Measurements from ENCODE around the gene TMEM130.
A peak's percentile ranks its signal among the peaks of the same experiment; 100 is the strongest.

TMEM130 gene

DNA sequence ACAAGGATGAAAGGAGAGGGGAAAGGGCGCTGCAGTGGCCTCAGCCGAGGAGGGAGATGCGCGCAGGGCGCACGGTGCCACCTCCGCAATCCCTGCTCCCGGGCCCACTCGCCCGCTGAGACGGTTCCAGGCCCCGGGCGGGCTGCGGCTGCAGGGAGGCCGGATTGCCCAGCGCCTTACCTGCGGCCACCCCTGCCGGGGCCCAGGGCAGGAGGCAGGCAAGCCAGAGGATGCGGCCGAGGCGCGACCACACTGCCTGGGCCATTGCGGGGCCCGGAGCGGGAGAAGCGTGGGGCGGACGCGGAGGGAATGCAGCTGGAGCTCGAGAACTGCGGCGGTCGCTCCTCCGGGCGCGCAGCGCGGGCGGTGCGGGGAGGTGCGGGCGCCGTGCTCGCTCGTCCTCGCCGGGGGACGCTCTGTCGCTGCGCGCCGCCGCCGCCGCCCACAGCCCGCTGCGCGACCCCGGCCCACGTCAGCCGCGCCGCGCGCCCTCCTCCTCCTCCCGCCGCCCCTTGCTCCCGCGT lies at the start of gene TMEM130:
TSS of gene TMEM130 (minus strand) at position 418 of the 524 bp plus-strand sequence. CDS start at position 265, 153 bp downstream.
- DNase-seq (ENCODE audit: low spot score): no peak

GRCh38 chr7:98917331-98917730 lies 47.5 kb upstream of the TMEM130 start:
- DNase-seq (ENCODE audit: low spot score): no peak

GRCh38 chr7:98913612-98914011 lies 43.8 kb upstream of the TMEM130 start:
- no peak for DNase-seq (ENCODE audit: low spot score)

- DNase-seq (ENCODE audit: low spot score): no peak
Measured at GRCh38 chr7:98913026-98913425, 43.2 kb upstream of the TMEM130 start.

DNA sequence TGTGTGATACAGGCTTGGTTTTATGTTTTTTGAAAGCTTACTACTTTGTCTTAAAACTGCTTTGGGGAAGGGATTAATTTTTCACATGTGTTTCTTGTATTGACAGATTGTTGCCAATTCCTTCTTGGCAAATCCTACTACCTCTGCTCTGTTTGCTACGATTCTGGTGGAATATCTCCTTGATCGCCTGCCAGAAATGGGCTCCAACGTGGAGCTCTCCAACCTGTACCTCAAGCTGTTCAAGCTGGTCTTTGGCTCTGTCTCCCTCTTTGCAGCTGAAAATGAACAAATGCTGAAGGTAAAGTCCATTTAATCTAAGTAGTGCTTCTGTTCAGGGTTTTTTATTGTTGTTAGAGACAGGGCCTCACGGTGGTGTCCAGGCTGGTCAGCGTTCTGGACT lies 42.1 kb upstream of the TMEM130 start:
- no peak for DNase-seq (ENCODE audit: low spot score)

GRCh38 chr7:98910427-98910826 lies 40.6 kb upstream of the TMEM130 start:
- DNase-seq (ENCODE audit: low spot score): no peak

DNA sequence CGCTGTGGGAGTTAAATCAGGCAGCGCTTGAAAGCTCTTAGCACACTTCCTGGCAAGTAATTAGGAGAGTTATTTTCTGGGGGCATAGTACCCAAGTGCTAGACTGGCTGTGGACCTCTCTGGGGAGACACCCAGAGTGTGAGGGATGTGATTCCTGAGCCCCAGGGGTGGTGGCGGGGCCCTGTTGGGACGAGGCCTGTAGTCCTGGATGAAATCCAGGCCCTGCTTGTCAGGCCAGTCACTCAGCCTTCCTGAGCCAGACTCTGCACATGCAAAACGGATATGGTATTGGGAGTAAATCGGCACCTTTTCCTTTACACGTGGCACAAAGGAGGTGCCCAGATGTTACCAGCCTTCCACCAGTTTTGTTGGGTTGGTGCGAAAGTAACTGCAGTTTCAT lies 39.7 kb upstream of the TMEM130 start:
- no peak for DNase-seq (ENCODE audit: low spot score)

DNA sequence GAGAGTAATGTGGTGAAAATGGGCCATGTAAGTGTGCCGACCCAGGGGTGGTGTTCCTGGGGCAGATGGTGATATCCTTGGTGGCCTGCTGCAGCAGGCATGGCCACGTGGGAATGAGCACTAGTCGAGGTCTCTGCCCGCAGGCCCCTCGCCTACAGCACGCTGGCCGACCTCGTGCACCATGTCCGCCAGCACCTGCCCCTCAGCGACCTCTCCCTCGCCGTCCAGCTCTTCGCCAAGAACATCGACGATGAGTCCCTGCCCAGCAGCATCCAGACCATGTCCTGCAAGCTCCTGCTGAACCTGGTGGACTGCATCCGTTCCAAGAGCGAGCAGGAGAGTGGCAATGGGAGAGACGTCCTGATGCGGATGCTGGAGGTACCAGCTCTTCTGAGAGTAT lies 38.8 kb upstream of the TMEM130 start:
- DNase-seq (ENCODE audit: low spot score): no peak

- DNase-seq (ENCODE audit: low spot score): no peak
Measured at GRCh38 chr7:98907570-98907969, 37.8 kb upstream of the TMEM130 start.

DNA sequence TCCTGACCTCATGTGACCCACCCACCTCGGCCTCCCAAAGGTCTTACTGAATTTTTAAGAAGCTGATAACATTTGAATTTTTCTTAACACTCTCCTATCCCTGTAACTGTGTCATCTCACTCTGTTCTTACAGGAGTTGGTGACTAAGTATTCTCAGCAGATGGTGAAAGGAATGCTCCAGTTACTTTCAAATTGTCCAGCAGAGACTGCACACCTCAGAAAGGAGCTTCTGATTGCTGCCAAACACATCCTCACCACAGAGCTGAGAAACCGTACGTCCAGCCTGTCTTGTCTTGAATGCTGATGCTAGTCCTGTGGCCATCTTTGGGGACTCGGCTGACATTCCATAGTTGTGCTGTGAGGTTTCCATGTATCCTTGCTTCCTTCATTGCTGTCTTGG lies 33.4 kb upstream of the TMEM130 start:
- no peak for DNase-seq (ENCODE audit: low spot score)

- DNase-seq (ENCODE audit: low spot score): no peak
Measured at GRCh38 chr7:98902523-98902922, 32.7 kb upstream of the TMEM130 start.

DNA sequence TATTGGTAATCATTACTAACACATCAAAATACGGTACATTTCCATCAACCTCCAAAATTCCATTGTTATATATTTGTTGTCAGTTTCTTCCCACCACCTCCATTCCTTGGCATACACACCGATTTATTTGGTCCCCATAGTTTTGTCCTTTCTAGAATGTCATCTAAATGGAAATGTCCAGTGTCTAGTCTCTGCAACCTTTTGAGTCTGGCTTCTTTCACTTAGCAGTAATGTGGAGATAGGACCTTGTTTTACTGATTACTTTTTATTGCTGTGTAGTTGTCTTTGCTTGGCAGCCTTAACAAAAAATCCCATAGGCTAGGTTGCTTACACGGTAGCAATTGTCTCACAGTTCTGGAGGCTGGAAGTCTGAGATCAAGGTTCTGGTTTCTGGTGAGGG lies 31.0 kb upstream of the TMEM130 start:
- no peak for DNase-seq (ENCODE audit: low spot score)

GRCh38 chr7:98899816-98900215 lies 30.0 kb upstream of the TMEM130 start:
- DNase-seq (ENCODE audit: low spot score): no peak

GRCh38 chr7:98892609-98893008 lies 22.8 kb upstream of the TMEM130 start:
- no peak for DNase-seq (ENCODE audit: low spot score)

DNA sequence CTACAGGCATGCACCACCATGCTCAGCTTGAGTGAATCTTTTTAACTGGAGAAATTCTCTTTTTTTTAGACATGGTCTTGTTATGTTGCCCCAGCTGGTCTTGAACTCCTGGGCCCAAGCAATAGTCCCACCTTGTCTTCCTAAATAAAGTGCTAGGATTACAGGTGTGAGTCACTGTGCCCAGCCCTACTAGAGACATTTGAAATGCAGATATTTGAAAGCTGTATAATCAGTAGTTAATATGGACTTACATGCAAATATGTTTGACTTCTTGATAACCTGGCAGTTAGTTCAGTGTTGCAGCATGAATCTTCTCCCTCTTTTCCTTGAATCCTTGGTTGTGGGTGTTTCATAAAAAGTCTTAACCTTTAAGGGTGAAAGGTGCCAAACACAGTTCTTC lies 17.2 kb upstream of the TMEM130 start:
- no peak for DNase-seq (ENCODE audit: low spot score)

GRCh38 chr7:98884416-98884815 lies 14.6 kb upstream of the TMEM130 start:
- no peak for DNase-seq (ENCODE audit: low spot score)

- no peak for DNase-seq (ENCODE audit: low spot score)
Measured at GRCh38 chr7:98881561-98882315, 11.9 kb upstream of the TMEM130 start.

GRCh38 chr7:98880485-98880884 lies 10.7 kb upstream of the TMEM130 start:
- no peak for DNase-seq (ENCODE audit: low spot score)

GRCh38 chr7:98879979-98880315 lies 10.1 kb upstream of the TMEM130 start:
- DNase-seq (ENCODE audit: low spot score): no peak

DNA sequence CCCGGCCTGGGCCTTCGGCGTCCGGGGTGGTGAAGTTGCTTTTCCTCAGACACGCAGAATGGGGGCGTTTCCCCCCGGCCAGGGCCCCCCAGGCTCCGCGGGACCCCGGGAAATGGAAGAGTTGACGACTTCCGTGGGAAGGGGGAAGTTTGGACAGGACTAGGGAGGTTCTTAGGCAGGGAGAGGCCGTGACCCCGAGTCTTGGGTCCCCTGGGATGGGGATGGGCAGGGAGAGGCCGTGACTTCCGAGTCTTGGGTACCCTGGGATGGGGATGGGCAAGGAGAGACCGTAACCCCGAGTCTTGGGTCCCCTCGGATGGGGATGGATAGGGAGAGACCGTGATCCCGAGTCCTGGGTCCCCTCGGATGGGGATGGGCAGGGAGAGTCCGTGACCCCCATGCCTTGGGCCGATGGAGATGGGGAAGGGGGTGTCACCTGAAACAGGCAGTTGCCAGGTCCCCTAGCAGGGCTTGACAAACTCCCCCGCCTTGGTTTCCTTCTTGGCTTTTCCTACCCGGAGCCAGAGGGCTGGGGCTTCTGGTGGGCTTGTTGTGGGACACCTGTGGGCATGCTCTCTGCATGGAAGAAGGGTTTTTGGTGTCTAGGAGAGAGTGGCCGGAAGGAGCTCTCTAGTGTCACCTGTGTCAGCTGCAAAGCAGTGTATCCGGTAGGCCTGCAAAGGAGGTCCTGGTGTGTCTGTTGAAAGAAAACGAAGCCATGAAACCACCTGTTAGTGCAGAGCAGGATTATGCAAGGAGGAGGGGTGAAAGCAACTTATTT lies 9.6 kb upstream of the TMEM130 start:
- DNase-seq (ENCODE audit: low spot score): peak; percentile 76

DNA sequence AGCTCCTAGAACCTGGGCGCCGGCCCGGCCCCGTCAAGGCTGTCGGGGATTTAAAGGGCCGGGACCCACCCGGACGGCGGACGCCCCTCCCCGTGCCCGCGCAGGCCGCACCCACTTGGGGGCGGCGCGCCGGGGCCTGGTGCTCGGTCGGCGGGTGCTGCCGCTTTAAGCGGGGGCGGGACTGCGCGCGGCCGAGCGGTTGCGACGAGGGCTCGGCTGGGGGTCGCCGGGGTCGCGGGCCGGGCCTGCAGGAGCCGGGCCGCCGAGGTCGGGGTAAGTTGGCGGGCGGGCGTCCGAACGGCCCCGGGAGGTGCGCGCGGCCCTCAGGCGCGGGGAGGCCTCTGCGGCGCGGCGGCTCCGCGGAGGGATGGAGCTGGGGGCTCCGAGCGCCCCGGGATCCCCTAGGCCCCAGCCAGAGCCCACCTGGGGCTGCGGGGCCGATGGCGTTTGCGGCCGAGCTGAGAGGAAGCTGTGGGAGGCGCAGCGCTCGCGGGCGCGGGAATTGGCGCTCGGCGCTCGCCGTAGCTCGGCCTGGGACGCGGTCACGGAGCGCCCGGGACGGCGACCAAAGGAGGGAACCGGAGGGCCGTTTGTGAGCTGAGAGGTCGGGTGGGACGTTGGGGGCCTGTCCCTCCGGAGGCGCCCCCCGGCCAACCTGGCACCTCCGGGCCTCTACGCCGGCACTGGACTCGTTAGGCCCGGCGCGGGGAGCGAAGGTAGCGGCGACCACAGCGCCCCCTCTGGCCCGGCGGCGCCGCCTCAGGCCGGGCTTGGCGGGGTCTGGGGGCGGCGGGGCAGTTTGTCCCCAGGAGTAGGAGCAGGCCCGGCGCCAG lies 8.8 kb upstream of the TMEM130 start, which contains the start of gene TRRAP:
TSS of gene TRRAP (plus strand) at position 168 of the 833 bp plus-strand sequence. CDS start 2,619 bp downstream, outside the sequence.
- DNase-seq (ENCODE audit: low spot score): peak; percentile 69

- DNase-seq (ENCODE audit: low spot score): no peak
Measured at GRCh38 chr7:98877692-98878364, 8.0 kb upstream of the TMEM130 start.

Data from CD4-positive, alpha-beta T cell treated with Interleukin-15 for 4 hours (primary cell).